RWPE1 (cell line): ENCODE measurements around the gene PDXK.
A peak's percentile ranks its signal among the peaks of the same experiment; 100 is the strongest.

Source experiments
- CTCF ChIA-PET: fragments of 350-600 bp; sonication (Branson Sonifier 250); formaldehyde crosslinking; extraction: SDS; loops from one replicate; lab custom pipeline; 2021; lab: Yijun Ruan, JAX
- POLR2A ChIA-PET: fragments of 400-600 bp; formaldehyde crosslinking; extraction: SDS; loops from one replicate; lab custom pipeline; 2020; ENCODE audit warnings: antibody characterized with exemption; ENCODE audit not compliant: low non-redundant PET; lab: Yijun Ruan, JAX
- DNase-seq: peaks from one replicate; pipeline ENCODE4 v3.0.0; 2012; ENCODE audit warnings: low spot score
- H3K27ac ChIP-seq: fragments of 450-650 bp; 2 replicates; pipeline ENCODE4 v1.5.1; 2017
- CTCF ChIP-seq: fragments of 450-650 bp; conservative IDR thresholded peaks from 2 replicates; pipeline ENCODE4 v1.5.1; 2017; ENCODE audit warnings: low read depth, mild to moderate bottlenecking

The PDXK gene

GRCh38 chr21:43800566-43800965 lies 81.6 kb downstream of the PDXK start:
- POLR2A ChIA-PET, result no interaction called here
- no peak for DNase-seq
- no peak for TF ChIP-seq CTCF
- H3K27ac ChIP-seq, result peak overlapping the region; percentile 5; the same call in 1 of the 2 replicates
- CTCF ChIA-PET, result interaction anchor here (0.6 to 0.7 kb wide), 2 partner anchors 11 to 1329 kb away, joined by 3 read pairs; partner anchors contain the start of gene RRP1

GRCh38 chr21:43801006-43801783 lies 82.3 kb downstream of the PDXK start:
- ChIA-PET CTCF (interaction anchor here (0.7 kb wide), 1 partner anchor 12 kb away, joined by 3 read pairs; the partner anchor contains the start of gene RRP1), POLR2A (no interaction called here)

GRCh38 chr21:43802713-43803313 lies 83.9 kb downstream of the PDXK start:
- ChIA-PET POLR2A (interaction anchor here (0.5 kb wide), 1 partner anchor 25 kb away, joined by 4 read pairs; no protein-coding TSS in a partner anchor), CTCF (interaction anchor here (0.6 kb wide), 1 partner anchor 9 kb away, joined by 3 read pairs; no protein-coding TSS in a partner anchor)
- peak overlapping the region; percentile 75; the same call in 1 of the 2 replicates for H3K27ac ChIP-seq
- TF ChIP-seq CTCF, result no peak
- DNase-seq, result no peak

More at GRCh38 chr21:43801006-43801783, 82.3 kb downstream of the PDXK start:
- peak overlapping the region; percentile 7 for H3K27ac ChIP-seq
- TF ChIP-seq CTCF, result no peak
- DNase-seq, result no peak

DNA sequence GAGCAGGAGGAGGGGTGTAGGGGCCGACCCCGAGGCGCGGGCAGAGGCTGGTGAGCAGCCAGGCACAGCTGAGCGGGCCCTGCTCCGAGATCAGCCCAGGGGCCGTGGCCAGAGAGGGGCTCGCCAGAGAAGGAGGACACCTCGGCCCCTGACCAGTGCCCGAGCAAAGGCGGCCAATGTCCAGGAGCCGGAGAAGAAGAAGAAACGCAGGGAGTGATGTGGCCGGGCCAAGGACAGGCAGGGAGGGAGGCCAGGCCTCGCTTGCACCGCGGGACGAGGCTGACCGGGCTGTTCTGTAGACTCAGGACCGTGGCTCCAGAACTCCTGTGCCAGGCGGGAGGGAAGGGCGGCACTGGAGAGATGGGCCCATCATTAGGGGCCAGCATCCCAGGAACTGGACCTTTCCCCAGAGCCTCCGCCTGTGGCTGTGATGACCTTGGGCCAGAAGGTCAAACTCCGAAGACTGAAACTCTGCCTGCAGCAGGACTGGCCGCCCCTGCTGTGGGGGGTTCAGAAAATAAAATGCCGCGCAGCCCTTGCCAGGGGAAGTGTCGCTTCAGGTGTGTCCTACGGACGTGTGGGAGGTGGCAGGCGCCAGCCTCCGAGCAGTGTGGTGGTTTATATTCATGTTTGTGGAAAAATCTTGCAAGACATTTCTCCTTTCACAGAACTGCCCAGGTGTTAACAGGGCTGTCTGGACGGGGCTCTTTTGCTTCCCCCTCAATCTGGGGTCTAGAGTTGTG lies 84.8 kb downstream of the PDXK start:
- ChIA-PET POLR2A (interaction anchor here (0.5 kb wide), 1 partner anchor 26 kb away, joined by 4 read pairs; no protein-coding TSS in a partner anchor), CTCF (interaction anchor here (1.5 kb wide), 1 partner anchor 14 kb away, joined by 6 read pairs; the partner anchor contains the start of gene RRP1)
- H3K27ac ChIP-seq, result peak overlapping the region; percentile 75
- no peak for DNase-seq
- no peak for TF ChIP-seq CTCF

GRCh38 chr21:43805275-43805800 lies 86.4 kb downstream of the PDXK start:
- peak overlapping the region; percentile 75 for H3K27ac ChIP-seq
- DNase-seq, result no peak
- no peak for TF ChIP-seq CTCF
- ChIA-PET POLR2A (no interaction called here), CTCF (interaction anchor here (1.5 kb wide), 1 partner anchor 16 kb away, joined by 6 read pairs; the partner anchor contains the start of gene RRP1)
